Activated CD4-positive, CD25-positive, alpha-beta regulatory T cell treated with anti-CD3 and anti-CD28 coated beads, Interleukin-2, amount 50 U/mL, for 16 hours (primary cell): ENCODE measurements around the gene SEC22B.
A peak's percentile ranks its signal among the peaks of the same experiment; 100 is the strongest.
"Not testable (repeated sequence)": the region's sequence is repeated elsewhere in the genome, so short reads cannot be mapped to it uniquely, and the experiment has no call there.

ENCODE experiments used
- DNase-seq: peaks from one replicate; pipeline ENCODE4 v3.0.0-alpha.2; 2020; ENCODE audit warnings: low read depth, low spot score

SEC22B gene

DNA sequence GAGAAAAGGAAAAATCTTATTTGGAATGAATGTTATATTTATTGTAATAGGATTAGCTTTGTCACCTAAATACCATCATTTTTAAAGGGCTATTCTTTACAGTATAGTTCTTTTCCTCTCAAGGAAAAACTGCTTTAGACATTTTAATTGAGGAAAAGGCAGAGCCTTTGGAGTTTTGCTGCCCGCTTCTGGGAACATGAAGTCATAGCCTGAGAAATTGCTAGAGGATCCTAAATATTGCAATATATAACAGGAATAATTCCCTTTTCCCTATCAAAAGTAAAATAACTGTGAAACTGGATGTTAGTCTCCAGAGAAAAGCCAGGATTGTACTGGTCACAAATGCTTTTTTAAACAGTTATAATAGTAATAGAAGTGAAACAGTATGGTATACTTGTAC, 30.5 kb downstream of the SEC22B start:
- not testable (repeated sequence) for DNase-seq

DNA sequence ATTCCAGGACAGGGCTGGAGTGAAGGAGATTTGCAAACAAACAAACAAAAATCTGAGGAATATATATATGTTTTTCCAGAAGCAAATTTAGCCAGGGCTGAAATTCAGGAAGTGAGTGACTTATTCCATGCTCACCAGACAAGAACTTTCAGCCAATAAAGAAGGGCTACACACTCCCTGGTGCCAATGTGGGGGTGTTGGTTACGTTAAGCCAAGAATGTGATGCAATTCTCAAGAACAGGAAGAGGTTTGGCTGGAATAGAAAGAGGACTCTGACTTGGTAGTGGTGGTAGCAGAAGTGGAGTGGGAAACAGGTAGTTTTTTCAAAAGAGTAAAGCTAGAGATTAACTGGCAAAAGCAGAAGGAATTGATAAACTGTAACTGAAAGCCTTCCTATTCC, 31.7 kb downstream of the SEC22B start:
- not testable (repeated sequence) for DNase-seq

DNA sequence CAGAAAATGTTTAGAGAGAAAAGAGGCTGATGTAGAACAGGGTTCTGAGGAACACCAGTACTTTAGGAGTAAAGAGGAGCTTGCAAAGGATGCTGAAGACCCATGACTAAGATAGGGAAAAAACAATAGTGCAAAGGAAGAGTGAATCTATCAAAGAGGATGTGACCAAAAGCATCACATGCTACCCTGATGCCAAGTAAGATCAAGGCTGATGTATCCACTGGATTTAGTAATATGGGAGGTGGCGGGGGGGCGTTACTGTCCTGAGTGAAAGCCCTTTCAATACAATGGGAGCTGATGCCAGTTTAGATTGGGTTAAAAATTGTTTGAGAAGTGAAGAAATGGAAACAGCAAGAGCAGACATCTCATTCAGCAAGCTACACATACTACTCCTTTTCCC, 32.2 kb downstream of the SEC22B start:
- not testable (repeated sequence) for DNase-seq

DNA sequence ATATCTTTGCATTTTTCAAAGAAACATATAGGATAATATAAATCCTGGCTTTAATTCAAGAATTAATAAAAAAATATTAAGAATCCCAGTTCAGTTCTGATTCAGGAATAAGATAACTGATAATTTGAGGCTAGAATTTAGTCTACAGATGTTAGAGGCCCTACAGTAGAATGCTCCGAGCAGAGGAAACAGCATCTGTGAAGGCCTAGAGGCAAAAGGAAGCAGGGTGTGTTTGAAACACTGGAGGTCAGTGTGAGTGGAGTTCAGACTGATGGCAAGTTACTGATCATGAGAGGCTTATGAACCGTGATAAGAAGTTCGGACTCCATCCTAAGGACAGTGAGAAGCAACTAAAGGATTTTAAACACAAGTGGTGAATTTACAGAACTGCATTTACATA, 33.0 kb downstream of the SEC22B start:
- not testable (repeated sequence) for DNase-seq

DNA sequence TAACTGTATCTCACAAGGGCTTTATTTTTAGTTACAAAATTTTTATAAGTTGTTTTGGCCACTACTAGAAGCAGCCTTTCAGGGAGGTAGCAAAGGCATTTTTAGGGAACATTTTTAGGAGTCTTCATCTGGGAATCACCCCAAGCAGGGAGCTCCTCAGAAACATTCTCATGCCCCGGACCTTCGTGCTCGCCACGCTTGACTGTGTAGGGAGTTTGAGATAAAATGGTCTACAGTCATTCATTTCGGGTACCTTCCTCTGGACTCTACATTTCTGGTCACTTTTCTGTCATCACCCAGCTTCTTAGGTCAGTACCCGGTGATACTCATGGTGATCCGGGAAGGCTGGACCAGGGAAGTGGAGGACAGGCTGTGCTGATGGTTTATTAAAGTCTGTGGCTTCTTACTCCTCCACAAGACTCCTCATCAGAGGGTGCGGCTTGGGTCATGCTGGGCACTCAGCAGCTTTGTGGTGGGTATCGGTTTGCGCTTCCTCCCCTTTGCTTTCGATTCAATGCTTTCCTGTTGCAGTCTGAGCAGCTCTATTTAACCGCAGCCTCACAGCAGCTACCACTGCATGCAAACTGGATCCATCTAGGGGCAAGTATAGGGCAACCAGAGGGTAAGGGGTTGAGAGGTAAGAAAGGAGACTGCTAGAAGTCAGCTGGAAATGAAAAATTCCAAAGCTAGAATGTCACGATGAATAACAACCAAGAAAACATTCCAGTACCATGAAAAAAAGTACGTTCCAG, 33.6 kb downstream of the SEC22B start:
- peak; percentile 16 for DNase-seq

DNA sequence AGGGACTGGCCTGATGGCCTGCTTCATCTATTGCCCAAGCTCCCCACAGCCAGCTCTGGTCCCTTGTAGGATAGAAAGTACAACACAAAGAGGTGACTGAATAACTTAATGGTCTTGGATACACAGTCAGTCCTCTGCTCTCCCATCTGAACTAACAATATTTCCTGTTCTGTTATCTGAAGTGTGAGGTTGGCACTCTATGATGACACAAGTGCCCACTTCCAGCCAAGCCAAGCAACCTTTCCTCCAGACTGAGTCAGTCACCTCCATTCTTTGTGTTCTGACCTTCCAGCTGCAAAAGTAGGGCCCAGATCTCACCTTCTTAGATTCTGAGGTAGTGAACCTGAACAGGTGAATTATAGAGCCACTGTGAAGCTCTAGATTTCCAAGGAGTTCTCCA, 34.5 kb downstream of the SEC22B start:
- not testable (repeated sequence) for DNase-seq

DNA sequence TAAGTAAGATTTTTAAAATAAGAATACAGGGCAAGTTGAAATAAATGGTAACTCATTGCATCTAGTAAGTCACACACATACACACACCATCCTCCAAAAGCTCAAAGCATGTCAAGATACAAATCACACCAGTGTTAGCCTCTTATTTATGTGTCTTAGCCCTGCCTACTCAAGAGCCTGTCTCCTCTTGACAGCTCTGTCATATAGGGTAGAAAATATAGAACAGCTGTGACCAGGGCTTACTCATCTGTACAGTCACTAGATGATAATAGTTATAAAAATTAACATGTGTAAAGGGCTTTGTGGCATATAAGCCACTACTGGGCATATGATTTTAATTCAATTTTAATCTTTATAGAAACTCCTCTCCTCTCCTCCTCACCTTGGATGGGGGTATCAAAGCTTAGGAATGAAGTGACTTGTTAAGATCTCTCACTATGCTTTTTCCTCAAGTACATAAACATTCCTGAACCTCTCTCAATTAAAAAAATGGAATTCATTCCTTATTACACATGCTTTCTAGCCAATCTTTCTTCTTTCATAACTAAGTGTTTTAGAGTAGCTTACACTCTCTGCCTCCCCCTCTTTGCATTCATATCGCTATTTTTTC, 35.6 kb downstream of the SEC22B start:
- not testable (repeated sequence) for DNase-seq

DNA sequence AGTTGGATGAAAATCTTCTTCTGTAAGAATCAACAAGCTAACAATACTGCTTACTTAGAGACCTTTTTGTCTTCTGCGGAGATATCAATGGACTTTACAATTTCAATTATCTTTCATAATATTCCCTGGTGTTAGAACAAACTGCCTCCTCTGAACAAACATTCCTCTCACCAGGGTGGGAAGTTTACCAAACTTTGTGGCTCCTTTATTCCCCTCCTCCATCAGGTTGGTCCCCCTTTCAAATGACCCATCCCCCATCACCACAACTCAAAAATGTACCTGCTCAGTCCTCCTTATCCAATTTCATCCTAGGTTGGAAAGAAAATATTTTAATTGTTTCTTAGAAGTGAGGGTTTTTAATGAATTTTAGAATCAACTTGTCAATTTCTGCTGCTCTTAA, 40.2 kb downstream of the SEC22B start:
- DNase-seq: not testable (repeated sequence)

DNA sequence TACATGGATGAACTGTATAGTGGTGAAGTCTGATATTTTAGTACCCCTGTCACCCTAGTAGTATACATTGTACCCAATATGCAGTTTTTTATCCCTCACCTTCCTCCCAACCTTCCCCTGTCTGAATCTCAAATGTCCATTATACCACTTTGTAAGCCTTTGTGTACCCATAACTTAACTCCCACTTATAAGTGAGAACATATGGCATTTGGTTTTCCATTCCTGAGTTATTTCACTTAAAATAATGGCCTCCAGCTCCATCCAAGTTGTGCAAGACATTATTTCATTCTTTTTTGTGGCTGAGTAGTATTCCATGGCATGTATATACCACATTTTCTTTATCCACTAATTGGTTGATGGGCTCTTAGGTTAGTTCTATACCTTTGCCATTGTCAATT, 42.4 kb downstream of the SEC22B start:
- DNase-seq: not testable (repeated sequence)

DNA sequence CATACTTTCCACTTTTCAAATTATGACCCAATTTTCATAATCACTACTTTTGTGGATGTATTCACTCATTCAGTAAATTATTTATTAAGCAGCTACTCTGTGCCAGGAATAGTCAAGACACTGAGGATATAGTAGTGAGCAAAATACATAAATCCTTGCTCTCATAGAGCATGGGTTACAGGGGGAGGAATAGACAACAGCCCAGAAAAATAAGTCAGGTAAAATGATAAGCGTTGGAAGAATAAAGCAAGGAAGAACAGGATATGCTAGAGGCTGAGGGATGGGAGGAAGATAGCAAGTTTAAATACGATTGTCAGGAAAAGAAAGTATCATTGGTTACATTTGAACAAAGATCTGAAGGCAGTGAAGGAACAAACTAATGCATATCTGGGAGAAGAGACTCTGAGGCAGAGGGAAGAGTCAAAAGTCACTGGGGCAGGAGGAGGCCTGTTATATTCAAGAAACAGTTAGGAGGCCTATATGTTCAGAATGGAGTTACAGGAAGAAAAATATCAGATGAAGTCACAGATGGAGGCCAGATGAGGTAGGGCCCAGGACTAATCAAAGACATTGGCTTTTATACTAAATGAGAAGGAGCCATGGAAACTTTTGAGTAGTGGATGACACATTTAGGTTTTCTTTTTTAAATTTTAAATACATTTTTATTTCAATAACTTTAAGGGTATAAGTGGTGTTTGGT, 42.9 kb downstream of the SEC22B start:
- DNase-seq: no peak

DNA sequence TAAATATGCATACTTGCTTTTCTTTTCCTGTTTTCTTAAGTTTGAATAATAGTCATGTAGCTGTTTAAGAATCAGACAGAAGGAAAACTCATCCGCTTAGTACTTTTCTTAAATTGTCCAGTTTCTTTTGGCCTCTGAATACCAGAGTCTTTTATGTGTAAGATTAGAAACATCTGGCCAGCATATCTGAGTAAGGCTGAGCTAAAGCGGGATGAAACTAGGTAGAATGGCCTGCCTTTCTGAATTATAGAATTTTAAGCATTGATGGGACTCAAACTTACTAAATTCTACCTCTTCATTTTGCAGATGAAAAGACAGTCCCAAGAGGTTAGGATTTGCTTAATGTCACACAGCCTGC, 43.9 kb downstream of the SEC22B start:
- DNase-seq: not testable (repeated sequence)

DNA sequence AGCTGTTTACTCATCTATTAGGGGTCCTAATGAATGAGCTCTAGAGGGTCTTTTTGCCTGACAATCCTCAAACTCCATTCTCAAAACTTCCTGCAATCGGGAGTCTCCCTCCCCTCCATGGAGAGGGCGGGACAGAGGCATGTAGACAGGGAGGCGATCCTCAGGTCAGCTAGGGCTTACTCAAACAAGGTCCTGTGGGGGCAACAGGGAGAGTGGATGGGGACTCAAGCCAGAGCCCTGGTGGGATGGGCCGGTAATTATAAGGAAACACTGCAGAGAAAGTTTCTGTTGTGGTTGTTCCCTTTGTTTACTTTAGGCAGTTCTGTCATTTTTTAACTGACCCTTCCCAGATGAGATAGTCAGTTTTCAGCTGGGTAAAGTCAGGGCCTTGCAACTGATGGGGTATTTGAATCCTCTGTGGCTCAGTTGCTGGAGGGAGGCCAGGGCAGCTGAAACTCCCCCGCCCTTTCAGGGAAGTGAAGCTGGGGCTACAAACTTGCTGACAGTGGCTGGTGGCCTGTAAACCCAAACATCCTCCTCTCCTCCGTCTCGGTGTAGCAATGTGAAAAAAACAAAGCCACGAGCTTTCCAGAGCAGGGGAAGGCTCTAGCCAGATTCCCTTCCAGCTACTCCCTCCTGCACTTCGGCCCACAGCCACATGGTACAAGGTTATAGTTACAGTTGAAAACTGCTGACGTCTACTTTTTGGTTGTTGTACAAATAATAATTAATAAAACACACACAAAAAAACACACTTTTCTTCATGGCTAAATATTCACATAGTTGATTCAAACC, 44.5 kb downstream of the SEC22B start:
- DNase-seq: not testable (repeated sequence)

DNA sequence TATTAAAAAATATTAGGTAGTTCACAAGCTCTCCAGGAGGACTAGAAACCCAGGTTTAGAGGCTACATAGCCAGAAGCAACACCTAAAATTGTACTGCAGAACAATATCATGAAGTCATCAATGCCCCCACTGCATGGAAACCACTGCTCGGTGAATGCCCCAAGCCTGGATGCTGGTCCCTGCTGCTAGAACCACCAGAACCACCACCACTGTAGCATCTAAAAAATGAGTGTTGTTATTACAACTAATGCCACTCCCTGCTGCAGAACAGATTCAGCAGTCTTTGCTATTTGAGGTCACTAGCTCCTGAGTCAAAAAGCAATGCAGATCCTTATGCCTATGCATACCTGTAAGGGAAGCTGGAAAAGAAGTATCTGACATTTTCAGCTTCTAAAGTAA, 48.4 kb downstream of the SEC22B start:
- not testable (repeated sequence) for DNase-seq

DNA sequence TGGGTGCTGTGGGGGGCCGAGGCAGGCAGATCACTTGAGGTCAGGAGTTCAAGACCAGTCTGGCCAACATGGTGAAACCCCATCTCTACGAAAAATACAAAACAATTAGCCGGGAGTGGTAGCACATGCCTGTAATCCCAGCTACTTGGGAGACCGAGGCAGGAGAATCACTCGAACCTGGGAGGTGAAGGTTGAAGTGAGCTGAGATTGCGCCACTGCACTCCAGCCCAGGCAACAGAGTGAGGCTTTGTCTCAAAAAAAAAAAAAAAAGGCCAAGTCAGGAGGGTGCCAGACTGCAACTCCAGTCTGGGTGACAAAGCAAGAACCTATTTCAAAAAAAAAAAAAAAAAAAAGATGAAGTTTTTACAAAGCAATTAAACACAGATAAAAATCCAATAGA, 50.1 kb downstream of the SEC22B start:
- DNase-seq: not testable (repeated sequence)

DNA sequence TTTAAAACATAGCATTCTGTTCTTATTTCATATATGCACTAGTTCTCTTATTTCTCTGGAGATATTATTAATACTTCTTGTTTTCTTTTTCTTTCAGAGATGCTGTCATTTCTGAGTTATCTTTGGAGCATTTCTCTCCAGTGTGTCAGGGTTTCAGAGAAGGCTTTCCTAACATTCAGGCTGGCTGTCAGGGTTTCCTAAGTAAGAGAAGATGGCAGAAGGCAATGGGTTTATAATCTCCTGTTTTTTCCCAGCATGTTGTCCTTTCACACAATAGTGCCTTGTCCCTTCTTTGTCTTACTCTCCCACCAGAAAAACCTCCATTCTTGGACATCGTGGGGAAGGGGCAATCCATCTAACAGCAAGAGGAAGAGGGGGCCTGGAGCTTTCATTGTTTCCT, 51.7 kb downstream of the SEC22B start:
- not testable (repeated sequence) for DNase-seq

DNA sequence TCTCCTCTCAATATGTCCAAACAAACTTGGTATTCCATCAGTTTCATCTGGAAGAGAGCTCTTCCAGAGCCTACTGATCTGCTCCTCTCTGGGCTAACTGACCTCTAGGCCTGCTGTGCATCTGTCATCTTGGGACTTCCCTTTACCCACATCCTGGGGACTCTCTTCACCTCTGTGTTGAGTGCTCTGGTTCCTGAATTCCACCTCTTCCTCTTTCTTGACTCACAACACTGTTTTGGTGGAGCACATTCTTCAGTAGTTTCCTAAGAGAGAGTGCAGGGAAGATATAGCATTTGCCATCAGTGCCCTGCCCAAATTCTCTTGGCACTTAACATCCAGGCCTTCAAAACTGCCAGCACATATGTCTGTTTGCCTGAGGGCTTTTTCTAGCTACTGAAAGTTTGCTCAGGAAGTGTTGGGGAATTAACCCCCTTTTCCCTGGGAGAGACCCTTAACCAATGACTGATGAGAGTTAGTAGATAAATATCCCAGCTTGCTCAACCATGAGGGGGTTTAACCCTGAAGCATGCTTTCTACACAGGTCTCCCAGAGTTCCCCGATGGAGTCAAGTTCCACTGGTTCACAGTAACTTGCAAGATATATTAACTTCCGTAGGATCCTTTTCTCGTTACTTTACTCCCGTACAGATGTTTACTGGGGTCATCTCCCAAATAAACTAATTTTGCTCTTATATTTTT, 52.4 kb downstream of the SEC22B start:
- not testable (repeated sequence) for DNase-seq

DNA sequence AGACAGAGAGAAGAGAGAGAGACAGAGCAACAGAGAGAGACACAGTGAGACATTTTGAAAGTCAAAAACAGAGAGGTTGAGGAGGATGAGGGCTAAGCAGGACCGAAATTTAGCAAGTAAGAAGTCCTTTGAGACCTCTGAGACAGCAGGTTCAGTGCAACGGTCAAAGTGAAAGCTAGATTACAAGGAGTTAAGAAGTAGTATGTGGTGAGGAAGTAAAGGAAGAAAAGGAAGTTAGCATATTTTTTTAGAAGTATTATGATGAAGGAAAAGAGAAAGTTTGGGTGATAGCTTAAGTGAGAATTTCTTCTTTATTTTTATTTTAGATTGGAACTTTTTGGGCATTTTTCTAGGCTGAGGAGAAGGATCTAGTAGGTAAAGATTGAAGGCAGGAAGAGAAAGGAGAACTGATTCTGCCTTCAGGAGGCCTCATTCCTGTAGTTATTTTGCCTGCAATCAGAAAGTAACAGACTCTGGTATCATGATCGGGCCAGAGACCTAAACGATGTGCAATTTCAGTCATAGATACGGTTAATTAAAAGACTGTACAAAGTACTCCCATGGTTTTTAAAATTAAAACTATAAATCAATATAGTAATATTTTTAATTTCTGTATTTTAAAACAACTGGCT, 53.9 kb downstream of the SEC22B start:
- DNase-seq: not testable (repeated sequence)

DNA sequence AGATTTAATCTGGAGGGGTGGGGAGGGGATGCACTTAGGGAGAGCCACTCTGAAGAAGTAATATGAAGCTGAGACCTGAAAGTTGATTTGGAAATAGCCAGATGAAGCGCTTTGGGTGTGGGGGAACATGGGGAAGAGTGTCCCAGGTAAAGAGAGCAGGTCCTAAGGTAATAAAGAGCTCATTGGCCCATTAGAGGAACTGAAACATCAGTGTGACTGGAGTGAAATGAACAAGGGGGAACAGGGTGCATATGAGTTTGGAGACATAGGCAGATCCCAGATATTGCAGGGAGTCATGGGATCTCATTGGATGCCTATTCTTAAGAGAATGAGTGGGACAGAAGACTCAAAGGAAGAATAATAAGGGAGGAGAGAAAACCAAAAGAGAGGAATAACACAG, 54.5 kb downstream of the SEC22B start:
- DNase-seq: not testable (repeated sequence)

DNA sequence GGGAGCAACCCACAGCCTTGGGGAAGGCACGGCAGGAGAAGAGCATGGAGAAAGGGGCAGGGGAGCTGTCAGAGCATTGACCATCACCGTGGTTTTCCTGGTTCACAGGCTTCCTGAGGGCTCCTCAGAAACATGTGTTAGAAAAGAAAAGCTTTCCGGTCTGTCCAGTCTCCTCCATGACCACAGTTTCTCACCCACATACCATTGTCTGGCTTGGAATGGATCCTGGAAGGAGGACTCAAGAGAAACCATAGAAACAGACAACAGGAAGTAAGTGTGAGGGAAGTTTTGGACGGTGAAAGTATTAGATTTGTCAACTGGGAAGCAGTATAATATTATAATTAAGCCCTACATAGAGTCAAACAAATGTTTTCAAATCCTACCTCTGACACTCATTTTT, 55.8 kb downstream of the SEC22B start:
- DNase-seq: not testable (repeated sequence)

DNA sequence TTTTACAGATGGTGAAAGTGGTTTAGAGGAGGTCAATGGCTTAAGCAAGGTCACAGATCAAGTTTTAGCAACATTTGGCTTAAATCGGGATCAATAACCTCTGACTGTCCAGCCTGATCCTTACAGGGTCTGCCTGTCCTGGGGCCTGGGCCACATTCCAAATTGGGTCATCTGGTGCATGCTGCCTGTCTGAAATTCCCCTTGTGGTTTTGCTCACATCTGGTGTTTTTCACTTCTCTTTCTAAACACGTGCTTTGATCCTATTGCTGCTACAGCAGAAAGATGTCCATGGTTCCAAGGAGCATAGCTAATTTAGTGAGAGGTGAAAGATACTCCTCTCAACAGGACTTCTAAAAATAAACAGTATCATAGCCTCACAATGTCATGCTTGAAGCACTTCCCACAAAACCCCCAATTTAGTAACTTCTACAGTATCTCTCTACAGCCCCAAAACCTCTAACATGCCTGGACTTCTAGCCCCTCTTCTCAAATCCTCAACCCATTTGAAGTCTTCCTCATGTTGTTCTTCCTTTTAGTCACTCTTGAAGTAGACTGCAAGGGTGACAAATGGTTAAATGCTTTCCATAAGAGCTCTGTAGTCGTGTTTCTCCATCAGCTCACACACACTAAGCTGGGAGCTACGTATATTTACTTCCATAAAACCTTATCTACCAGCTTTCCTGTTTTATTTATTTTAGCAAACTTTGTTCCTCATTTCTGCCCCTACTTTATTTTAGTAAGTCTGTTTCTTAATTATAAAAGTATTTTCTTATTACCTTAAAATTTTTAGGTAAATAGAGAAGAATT, 58.7 kb downstream of the SEC22B start:
- not testable (repeated sequence) for DNase-seq
